Measurements from ENCODE around the gene EXOC1.

DNA sequence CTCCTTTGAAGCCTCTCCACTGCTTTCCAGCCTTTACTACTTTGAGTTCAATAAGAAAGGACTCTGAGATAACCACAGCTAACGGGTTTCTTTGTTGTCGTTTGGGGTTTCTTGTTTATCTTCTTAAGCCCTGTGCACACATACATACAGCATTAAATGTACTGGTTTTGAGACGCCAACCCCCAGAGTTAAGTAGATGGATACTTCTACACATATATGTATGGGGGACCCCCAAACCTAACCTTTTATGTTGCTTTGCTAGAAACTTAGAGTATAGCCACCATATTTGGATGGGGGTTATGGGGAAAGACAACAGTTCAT, 96.0 kb downstream of the EXOC1 start:
- TF ChIP-seq, protein P1, sequence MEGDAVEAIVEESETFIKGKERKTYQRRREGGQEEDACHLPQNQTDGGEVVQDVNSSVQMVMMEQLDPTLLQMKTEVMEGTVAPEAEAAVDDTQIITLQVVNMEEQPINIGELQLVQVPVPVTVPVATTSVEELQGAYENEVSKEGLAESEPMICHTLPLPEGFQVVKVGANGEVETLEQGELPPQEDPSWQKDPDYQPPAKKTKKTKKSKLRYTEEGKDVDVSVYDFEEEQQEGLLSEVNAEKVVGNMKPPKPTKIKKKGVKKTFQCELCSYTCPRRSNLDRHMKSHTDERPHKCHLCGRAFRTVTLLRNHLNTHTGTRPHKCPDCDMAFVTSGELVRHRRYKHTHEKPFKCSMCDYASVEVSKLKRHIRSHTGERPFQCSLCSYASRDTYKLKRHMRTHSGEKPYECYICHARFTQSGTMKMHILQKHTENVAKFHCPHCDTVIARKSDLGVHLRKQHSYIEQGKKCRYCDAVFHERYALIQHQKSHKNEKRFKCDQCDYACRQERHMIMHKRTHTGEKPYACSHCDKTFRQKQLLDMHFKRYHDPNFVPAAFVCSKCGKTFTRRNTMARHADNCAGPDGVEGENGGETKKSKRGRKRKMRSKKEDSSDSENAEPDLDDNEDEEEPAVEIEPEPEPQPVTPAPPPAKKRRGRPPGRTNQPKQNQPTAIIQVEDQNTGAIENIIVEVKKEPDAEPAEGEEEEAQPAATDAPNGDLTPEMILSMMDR (IDR thresholded peaks at IDR 0.05) = no peak
- TF ChIP-seq POLR2A (IDR thresholded peaks at IDR 0.05) = no peak

Measured in ovary (tissue), 3 donors.